ENCODE measurements around the gene MROH2B.
"Not testable (repeated sequence)": the region's sequence is repeated elsewhere in the genome, so short reads cannot be mapped to it uniquely, and the experiment has no call there.

MROH2B gene

DNA sequence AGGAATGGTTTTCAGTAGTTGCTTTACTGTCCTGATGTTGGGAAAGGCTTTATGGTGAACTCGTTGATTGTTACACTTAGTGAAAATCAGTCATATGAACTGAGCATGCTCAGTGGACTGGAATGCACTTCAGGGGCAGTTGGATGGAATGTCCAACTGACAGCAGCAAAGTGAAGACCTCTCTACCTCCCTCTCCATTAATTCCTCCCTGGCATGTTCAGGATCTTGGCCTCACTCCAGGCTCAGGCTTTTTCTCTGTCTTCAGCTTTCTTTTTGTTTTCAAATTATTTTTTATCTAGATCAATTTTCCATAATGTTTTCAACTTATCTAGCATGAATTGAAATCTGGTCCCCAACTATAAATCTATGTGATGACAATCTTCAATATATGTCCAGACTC, at the start of gene MROH2B:
Gene MROH2B, minus strand, starts transcription at position 101 of the 400 bp plus-strand sequence. CDS start 490 bp downstream, outside the sequence.
- DNase-seq = no peak

DNA sequence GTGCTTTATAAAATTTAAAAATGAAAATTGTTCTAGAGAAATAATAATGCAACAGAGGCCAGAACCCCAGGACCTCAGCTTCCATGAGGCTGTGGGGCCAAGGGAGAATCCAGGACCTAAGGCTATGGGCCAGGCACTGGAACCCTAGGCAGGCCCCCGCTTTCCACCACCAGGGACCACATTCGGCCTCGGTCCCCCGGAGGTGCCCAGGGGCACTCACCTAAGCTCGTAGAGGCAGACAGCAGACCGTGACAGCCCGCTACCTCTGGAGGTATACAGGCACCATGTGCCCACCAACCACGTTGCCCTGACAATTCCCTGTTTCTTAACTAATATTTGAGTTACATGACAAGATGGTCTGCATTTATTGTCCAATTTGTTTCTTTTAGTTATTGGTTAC, 49.5 kb upstream of the MROH2B start:
- no peak for DNase-seq

DNA sequence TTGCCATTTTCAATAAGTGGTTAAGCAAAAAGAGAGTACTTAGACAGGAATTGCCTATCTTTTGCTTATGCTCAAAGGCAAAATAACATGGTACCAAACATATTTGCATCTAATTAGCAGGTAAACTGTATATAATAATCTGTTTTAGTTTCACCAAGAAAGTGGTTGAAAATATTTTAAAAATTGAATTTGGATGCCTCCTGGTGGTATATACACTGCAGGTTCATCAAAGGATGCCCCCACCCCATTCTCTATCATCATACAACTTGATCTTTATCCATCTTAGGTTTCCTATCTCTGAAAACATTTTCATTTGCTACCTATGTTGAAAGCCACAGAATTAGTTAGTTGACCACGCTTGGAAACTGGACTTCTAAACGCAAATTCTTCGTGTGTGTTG, 47.0 kb upstream of the MROH2B start:
- DNase-seq = no peak

DNA sequence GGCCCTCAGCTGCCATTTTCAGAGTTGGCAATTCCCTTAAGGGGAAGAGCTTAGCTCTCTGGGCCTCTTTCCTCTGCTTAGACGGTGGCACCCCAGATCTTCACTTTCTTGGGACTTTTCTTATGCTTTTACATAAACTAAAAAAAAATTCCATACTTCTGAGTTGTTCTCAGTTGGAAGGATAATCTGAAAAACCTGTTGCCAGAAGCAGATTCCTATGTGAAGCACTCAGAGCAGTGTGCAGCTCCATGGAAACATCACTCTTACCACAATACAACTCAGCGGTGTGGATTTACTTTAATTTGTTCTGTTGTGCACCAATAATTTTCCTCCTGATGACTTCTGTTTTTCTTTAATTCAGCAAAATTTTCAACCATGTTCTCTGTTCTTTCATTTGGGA, 44.1 kb upstream of the MROH2B start:
- DNase-seq = no peak

DNA sequence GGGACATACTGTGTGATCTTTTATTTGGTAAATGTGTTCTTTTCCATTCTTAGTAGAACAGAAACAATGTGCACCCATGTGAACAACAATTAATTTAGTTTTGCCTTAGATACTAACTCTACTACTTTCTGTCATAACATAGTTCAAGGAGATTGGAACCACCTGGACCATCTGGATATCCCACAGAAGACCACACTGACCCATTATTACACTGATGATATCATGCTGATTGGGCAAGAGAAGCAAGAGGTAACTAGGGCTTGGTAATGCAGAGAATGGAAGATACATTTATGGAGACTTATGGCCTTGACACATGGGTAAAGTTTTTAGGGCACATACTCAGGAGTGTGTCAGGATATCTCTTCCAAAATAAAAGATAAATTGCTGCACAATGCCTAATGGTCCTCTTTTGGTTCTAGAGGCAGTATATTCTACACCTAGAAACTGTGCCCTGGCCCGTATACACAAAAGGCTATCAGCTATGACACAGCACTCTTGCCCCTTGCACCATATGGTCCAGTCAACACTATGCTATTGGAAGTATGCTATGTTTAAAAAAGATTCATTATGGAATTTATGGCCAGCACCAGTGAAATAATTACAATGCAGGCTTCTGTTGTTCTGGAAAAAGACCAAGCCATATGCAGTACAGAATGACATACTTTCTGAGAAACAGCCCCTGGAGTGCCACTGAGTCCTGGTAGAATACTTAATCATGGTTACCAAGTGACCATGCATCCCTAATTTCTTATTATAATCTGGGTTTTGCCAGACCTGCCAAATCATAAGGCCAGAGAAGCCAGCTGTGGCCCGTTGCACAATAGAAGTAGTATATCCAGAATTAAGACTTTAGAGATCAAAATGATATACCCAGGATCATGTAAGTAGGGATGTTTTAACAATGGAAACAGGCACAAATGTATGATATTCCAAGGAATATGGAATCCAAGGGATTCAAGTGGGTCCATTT, 41.6 kb upstream of the MROH2B start:
- DNase-seq = no peak

DNA sequence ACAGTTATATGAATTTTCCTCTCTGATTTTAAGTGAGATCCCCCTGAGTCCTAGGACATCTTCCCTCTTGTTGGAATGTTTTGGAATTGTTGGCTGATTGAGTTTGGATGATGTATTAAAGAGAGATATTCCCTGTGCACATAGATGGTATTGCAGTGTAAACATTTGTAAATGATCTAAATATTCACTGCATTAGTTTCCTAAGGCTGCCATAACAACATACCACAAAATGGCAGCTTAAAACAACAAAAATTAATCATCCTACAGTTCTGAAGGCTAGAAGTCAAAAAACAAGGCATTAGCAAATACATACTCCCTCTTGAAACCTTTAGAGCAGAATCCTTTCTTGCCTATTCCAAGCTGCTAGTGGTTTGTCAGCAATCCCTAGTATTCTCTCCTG, 38.0 kb upstream of the MROH2B start:
- no peak for DNase-seq

DNA sequence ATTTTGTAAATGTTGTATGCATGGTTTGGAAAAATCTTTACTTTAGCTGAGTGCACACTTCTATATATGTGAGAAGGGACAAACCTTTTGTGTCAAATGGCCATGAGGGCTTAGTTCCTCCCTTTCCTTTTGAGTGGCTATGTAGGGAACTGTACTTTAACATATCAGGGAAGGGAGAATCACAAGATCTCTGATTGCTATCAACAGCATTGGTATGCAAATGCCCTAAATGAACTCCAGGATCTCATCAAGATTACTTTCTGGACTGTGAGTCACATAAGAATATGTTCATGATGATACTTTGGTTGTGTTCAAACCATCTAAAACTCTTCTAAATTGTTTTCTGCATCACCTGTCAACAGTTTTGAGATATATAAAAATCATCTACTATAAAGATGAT, 31.2 kb upstream of the MROH2B start:
- DNase-seq = no peak

DNA sequence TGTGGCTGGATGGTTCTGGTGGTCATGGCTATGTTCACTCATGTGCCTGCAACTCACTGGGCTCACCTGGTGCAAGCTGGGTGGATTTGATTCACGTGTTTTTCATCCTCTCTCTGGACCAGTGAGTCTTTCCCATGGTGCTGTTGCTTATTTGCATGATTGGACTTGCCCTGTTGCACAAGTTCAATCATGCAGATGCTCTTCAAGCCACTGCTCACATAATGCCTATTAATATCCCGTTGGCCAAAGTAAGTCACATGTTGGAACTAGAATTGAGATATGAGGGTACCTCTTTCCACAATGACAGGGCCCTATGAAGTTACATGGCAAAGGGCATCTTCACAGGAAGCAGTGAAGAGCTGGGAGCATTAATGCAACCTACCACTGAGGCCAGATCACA, 26.5 kb upstream of the MROH2B start:
- DNase-seq = no peak

DNA sequence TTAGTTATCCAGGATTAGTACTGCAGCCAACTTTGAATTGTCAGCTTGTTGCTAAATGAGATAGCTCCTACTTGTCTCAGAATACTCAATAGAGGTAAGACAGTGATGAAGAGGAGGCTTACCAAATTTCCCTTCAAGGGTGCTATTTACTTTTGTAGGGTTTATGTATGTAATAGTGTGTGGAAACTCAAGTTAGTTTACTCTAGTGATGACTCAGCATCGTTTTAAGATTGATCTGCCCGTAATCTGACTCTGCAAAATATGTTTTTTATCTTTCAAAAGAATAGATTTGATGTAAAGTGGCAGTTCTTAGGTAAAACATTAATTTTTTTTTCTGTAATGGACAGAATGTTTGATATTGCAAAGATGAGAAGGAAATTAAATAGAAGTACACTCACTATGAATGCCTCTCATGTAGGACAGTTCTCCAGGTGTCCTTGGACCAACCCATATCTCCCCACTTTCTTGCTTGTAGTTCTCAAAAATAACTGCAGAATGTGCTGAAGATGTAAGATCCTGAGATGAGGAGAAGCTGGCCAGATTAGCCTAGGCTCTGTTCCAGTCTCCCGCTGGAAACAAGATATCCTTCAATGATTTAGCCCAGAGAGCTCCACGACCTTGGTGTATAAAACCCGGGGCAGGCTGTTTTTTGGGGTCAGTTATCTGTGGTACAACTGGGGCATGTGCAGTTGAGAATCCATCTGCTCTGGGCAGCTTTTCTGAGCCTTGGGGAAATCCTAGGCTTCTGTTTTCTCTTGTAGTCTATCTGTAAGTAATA, 24.4 kb upstream of the MROH2B start:
- DNase-seq = no peak

DNA sequence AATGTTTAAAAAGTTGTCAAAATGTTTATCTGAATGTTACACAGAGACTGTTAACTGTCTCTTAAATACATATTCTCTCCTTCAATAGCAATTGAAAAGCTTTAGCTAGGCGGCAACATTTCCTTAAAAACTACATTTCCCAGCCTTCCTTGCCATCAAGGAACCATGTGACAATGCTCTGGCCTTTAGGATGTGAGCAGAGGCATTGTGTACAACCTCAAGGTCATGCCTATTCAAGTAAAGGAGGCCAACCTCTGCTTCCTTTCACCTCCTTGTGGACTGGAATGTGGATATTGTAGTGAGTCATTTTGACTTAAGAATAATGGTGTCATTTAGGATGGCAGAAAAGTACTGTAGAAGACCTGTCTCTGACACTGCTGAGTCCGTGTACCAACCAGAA, 23.7 kb upstream of the MROH2B start:
- no peak for DNase-seq

DNA sequence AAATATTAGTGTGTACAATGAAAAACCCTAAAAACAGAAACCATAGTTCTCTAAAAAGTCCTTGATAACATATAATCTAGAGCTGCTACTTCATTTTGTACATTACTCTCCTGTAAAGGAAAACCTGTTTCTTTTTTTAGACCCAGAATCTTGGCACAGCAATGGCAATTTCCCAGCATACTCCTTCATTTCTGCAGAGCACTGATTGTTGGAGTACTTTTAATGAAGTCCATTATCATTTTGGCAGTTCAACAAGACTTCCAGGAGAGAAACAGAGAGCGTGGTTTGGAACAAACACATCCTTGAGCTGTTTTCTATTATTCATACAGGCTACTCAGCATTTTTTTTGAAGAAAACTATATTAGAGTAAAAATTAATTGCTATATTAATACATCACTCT, 22.7 kb upstream of the MROH2B start:
- DNase-seq = no peak

DNA sequence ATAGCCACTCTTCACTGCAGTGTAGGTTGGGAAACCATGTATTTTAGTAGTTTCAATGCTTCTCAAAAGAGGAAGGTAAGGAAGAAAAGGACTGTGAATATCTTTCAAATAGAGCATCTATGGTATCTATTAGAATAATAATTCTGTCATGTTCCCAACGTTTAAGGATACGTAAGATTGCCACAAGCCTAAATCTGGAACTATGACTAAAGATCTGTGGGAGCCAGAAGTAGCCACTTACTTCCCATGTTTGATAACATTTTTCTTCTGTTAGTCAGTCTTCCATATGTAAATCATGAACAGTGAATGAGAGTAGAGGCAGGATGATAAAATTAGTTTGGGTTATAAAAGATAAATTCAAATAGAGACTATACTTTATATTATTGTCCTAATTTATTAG, 16.3 kb upstream of the MROH2B start:
- no peak for DNase-seq

DNA sequence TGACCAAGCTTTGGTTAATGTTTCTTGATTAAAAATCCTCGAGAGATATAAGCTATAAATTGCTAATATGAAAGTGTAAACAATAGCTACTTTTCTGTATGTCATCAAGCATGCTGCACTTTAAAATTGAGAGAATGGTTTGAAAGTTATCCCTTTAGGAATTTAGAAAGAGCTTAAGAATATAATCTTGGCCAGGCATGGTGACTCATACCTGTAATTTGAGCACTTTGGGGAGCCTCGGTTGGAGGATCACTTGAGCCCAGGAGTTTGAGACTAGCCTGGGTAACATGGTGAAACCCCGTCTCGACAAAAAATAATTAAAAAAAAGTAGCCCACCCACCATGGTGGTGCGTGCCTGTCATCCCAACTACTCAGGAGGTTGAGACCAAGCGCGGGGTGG, 12.2 kb upstream of the MROH2B start:
- DNase-seq = no peak

DNA sequence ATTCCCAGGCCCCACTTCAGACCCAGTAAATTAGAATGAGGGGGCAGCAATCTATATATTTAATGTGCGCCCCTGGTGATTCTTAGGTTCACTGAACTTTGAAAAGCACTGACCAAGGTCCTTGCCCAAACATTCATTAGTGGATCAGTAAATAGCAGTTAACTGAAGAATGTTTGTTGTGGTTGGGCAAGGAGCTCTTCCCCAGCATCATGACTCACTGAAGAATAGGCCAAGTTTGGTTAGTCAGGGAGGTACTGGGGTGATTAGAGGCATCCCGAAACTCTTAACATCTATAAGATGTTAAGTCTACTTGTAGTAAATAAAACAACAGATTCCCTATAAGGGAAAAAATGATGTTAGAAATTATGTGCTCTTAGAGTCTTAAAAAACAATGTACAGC, 833 bp upstream of the MROH2B start:
- DNase-seq = no peak

DNA sequence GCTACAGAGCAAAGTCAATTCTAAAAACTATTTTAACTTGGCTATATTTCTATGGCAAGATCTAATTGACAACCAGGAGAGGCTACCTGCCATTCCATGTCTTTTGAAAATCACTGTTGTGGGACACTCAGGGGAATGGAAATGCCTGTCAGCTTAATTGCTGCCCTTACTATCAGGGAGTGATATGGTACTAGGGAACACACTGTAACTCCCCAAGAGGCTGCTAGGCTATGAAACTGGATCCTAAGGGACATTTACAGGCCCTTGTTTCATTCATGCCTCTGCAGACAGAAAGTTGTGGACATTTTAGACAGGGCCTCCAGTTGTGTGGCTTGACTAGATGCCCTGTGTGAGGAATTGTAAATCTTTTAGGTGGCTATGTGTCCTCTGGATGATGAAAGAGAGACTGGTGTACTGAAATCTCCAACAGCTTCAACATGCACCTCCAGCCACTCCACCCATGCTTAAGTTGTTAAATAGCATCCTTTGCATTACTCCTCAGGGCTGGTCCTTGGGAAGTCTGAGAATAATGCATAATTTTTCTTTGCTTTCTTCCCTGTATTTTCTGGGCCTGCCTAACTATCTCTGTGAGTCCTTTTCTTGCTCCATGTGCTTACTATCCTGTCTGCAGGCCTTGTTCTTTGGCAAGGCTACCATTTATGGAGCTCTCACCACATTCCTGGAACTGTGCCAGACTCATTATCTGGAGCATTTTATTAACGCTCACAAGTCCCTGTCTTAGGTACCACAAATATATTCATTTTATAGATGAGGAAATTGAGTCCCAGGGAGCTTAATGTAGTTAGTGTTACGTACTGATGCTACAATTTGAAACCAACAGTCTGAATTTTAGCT, 3.2 kb downstream of the MROH2B start:
- DNase-seq = no peak

DNA sequence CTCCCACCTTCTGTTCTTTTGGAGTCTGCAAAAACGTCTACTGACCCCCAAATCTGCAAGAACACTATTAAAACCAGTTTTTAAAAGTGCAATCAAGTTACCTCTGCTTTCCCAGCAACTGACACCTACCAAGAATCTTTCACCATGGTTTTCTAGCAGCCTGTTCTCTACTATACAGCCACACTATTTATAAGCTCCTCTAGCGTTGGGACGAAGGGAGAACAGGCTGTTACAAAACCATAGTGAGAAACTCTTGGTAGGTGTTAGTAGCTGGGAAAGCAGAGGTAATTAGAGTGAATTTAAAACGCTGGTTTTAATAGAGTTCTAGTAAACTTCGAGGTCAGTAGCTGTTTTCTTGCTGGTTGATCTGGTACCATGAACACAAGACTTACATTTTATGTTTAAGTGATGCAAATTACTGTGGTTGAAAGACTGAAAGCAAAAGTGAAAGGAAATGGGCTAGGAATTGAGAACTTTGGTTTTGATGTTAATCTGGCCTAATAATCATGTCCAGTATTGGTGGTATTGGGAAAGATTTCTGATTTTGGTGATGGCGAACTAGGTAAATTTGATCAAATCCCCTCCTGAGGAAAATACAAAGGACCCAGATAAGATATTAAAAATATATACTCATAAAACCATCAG, 5.3 kb downstream of the MROH2B start:
- DNase-seq = no peak

DNA sequence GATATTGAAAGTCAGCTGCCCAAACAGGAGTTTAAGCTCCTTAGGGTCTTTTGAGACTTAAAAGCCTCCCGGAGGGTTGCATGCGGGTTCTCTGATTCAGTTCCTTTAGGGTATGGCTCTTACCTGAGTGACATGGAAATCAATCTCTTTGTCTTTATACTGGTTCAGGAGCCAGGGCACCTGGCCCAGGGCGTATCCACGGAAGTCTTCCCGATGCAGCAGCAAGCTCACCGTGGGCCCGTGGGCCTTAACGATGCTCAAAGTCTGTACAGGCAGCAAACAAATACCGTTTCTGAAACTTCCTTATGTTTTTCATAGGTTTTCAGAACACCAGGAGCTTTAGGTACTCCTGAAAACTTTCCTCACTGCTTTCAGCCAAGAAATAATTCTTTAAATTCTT, 13.2 kb downstream of the MROH2B start:
- DNase-seq = no peak

DNA sequence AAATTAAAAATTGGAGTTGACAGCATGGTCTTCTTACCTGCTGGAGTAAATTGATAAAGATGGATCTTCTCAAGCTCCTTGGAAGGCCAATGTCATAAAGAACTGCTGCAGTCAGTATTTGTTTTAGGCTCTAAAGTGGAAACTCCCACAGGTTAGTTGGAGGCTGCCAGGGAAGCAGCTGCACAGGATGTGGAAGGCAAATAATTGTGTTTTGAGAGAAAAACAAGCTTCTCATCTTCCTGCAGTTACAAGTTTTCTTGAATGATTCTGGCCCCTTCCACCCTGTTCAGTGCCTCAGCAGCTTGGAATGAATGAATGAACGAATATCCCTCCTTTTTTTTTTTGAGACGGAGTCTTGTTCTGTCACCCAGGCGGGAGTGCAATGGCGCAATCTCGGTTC, 13.9 kb downstream of the MROH2B start:
- DNase-seq = no peak

DNA sequence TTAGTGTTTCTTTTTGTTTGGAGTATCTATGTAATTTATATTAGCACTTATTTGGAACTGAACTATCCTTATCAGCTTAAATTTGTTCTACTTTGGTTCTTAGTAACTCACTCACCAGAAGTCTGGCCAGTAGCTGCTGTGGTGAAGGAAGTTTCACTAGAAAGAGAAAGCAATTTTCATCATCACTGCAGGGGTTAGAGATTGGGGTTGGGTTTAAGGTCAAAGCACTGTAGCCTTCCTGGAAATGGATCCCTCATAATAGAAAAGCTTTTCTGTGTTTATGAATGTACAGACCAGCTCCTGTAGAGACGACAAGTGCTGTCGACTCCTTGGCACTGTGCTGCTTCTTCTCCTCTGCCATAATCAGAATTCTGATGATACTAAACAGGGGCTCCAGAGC, 22.2 kb downstream of the MROH2B start:
- no peak for DNase-seq

DNA sequence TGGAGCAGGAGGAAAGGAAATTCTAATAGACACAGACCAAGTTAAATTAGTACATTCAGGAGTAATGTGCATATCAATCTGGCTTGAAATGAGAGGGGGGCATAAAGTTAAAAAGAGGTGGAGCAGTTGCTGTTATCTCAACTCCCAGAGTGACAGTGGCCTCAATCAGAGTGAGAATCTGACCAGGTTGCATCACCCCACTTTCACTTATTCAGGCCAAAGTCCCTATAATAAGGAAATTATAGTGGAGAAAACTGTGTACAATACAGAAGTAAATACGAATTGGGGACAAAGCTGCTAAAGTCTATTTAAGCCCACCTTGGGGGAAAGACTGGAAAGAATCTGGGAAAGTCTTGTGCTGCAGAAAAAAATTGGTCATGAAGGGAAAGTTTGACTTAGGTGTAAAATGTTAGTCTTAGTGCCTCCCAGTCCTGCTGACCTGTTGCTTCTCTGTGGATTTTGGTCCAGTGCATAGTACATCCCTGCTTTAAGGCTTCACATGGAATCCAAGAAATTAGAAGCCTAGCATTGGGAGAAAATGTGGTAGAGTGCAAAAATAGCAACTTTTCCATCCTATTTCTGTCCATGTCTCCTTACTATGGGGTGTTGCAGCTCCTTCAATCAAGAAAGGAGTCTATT, 27.9 kb downstream of the MROH2B start:
- DNase-seq = no peak

DNA sequence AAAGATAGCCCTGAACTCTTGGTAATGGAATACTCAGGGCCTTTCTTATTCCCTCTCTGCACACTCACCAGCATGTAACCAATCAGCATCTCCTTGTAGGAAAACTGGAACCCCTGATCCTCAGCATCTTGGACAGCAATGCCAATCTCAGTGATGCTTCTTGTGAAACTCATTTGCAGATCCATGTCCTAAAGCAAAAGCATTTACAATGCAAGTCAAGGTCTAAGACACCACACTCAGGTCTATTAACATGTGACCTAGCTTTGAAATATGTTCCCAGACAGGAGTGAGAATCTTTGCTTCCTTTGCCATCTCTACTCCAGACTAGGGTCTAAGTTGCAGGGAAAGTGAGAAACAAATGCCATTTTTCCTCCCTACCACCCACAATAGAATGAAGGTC, 38.2 kb downstream of the MROH2B start:
- DNase-seq = no peak

DNA sequence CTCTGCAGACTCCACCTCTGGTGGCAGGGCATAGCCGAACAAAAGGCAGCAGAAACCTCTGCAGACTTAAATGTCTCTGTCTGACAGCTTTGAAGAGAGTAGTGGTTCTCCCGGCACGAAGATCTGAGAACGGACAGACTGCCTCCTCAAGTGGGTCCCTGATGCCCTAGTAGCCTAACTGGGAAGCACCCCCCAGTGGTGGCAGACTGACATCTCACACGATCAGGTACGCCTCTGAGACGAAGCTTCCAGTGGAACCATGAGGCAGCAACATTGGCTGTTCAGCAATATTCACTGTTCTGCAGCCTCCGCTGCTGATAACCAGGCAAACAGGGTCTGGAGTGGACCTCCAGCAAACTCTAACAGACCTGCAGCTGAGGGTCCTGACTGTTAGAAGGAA, 48.5 kb downstream of the MROH2B start:
- not testable (repeated sequence) for DNase-seq
